GM18858 (cell line): ENCODE measurements around the gene SHQ1.
"Not testable (repeated sequence)": the region's sequence is repeated elsewhere in the genome, so short reads cannot be mapped to it uniquely, and the experiment has no call there.

Experiments
- ATAC-seq: cut with Tn5 transposase; IDR thresholded peaks from one replicate; pipeline ENCODE4 v1.9.1; 2021; ENCODE audit not compliant: unreplicated experiment

SHQ1 gene

DNA sequence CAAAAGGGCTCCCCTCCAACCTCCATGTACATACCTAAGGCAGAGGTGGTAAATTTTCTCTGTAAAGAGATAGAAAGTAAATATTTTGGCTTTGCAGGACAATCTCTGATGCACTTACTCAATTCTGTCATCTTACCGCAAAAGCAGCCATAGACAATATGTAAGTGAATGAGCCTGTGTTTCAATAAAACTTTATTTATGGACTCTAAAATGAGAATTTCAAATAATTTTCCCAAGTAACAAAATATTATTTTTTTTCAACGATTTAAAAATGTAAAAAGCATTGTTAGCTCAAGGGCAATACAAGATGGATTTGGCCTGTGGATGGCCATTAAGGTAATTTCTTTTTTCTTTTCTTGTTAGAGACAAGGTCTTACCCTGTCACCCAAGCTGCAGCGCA lies 44.7 kb downstream of the SHQ1 start:
- no peak for ATAC-seq

DNA sequence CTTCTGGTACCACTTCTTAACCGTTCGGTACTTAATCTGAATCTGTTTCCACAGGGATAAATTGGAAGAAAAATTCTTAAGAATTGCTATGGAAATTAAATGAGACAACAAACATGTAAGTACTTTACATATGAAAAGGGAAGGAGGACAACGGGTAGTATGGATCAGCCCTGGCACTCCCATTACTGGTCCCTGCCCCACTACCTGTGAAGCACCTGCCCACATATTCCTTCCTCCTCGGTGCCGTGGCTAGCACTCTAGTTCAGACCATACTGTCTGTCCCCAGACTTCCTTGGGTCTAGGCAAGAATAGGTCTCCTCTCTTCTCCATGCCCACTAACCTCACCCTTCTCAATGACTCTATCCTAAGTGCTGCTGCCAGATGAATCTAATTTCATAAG lies 46.2 kb downstream of the SHQ1 start:
- no peak for ATAC-seq

DNA sequence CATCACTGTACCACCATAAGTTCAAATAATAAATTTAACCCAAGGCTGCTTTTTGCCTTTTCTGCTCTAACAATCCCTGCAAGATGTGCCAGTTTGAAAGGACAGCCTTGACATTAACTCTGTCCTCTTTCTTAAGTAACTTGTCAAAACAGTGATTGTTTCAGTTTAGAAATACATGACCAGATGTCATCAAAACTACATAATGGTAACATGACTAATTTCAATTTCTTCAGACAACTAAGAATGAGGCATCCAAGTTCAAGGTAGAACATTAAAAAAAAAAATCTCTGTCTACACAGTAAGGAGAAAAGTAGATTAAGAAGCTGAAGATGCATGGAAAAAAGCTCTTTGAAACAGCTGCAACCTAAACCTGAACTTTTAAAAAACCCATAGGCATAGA lies 47.4 kb downstream of the SHQ1 start:
- no peak for ATAC-seq

DNA sequence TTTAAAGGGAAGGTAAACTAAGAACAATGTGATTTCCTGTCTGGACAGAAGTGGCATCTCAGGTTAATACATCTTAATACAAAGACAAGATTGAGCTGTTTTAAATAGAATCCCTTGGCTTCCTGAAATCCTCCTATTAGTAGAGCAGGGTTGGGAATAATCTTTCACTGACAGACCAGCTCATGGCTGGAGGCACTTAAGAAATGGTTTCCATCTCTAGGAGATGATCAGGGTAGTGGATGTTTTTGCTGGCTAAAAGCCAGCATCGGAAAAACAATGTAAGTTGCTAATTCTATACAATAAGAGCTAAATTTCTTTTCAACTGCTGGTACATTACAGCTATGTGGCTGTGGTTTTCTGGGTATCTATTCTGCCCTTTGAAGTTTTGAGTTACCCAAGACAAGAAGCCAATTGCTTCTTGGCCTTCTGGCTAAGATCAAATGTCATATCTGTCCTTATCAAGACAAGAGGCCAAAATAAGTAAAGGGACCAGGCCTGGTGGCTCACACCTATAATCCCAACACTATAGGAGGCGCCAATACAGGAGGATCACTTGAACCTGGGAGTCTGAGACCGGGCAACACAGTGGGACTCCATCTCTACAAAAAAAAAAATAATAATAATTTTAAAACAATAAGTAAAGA lies 49.6 kb downstream of the SHQ1 start:
- ATAC-seq: no peak

DNA sequence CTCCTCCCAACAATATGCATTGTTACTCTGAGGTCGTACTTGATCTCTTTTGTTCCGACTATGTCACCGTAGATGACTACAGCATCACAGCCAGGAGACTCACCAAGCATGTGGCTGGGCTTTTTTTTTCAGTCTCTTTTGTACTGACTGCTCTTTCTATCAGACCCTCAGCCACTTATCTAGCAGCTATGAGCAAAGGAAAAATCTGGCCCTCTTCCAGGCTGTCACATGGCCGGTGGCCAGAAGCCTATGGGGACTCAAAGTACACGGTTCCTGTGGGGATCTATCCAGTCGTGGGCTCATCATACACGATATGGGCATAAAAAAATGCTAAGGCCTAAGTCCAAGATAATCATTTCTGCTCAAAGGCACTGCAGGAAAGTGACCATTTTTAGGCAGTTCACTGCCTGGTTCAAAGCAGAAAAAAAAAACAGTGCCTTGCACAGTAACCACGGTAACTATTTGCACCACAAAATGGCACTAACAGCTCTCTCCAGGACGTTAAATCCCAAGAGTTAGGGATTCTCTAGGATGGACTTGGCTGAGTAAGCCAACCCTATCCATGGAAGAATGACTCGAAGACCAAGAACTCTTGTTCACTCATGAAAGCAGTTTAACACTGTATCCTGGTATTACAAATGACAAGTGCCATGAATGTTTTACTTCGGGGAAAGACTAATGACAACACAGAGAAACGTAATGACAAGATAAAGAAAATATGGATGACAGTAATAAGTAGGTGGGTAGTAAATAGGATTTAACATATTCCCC lies 50.3 kb downstream of the SHQ1 start:
- no peak for ATAC-seq

DNA sequence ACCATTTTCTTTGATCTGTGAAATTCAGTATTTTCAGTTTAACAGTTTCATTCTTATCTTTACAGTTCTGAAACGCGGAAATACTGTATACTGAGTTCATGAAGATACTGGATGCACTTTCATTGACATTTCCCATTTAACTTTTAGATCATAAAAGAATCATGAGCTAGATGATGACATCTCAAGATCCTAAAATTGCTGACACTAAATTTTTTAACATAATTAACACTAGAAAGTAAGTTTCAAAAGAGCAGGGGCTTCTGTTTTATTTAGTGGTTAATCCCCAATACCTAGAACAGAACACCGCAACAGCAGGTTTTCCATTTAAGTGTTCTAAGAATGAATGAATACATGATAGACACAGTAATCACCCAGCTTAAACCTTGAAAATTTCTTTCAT lies 54.2 kb downstream of the SHQ1 start:
- ATAC-seq: no peak

DNA sequence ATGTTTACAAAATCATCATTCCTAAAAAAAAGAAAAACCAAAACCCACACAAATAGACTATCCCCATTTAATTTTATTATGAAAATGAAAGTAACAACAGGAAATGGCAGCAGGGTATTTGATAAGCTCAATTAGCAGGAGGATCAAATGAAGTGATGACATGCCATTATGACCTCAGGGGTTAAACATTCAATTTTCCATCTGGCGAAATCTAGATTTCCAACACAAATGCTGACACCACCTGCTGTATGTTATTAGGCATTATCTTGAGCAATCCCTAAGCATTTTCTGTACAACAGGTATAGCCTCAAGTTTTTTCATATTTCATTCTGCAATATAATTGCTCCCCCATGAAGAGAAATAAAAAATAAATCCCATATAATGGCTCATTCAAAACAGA lies 57.1 kb downstream of the SHQ1 start:
- ATAC-seq: no peak

DNA sequence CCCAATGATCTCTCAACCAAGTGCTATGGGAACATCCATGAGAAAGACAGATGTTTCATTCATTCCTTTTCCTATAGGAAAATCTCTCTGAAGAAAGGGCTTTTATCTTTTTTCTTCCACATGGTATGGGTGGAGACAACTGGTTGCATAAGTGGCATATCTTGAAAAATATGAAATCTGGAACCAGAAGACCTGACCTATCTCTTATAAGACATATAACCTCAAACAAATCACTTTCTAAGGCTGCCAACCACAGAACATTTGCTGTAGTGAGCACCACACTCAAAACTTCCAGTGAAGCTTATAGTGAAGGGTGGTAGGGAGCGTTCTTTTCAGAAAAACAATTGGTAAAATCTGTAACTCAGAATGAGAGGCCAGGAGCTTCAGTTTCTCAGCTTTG lies 58.5 kb downstream of the SHQ1 start:
- ATAC-seq: no peak

DNA sequence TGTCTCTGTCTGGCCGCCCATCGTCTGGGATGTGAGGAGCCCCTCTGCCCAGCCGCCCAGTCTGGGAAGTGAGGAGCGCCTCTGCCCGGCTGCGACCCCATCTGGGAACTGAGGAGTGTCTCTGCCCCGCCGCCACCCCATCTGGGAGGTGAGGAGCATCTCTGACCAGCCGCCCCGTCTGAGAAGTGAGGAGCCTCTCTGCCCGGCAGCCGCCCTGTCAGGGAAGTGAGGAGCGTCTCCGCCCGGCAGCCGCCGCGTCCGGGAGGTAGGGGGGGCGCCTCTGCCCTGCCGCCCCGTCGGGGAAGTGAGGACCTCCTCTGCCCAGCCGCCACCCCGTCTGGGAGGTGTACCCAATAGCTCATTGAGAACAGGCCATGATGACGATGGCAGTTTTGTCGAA lies 60.0 kb downstream of the SHQ1 start:
- ATAC-seq: not testable (repeated sequence)

DNA sequence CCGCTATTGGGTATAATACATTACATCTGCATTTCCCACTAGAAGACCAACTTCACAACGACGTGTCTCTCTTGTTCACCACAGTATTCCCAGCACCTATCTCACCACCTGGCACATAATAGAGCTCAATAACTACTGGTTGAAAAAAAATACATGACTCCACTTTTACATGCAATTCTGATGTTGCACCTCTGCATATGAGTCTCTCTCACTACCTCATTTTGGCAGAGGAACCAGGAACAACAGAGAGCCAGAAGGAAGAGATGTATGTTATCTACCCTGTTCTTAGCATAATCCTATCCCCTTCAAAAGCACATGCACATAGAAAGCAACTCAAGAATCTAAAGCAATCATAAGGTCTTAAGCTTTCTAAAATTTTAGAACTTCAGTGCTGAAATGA lies 61.6 kb downstream of the SHQ1 start:
- ATAC-seq: no peak

DNA sequence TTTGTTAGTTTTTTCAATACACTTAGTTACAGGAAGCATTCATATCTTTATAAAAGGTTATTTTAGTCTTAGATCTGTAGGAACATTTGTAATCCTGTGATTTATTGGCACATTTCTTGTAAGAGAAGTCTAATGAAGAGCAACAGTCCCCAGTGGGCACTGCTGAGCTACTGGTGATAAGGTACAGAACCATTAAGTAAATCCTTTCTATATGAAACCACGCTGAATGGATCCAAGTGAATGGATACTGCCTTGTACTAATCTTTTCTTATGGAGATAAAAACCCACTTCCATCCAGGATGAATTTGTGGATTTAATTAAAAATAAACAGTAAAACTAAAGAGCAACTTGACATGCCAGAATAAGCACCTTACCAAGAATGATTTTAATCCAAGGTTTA lies 64.0 kb downstream of the SHQ1 start:
- no peak for ATAC-seq

DNA sequence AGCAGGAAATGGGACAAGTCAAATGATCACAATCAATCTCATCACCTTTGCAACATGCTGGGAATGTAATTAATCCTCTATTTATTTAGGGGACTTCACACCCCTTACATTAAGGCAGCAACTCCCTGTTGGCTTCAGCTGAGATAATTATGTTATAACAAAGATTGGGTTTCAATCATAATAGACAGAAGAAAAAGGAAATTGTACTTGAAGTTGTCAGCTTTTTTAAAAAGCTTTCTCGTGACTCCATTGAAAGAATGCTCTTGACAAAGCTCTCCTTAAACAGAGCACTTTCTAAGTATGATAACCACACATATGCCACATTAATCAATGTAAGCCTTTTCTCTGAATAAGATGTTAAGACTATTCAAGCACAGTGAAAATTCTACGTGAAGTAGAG lies 65.7 kb downstream of the SHQ1 start:
- ATAC-seq: no peak

DNA sequence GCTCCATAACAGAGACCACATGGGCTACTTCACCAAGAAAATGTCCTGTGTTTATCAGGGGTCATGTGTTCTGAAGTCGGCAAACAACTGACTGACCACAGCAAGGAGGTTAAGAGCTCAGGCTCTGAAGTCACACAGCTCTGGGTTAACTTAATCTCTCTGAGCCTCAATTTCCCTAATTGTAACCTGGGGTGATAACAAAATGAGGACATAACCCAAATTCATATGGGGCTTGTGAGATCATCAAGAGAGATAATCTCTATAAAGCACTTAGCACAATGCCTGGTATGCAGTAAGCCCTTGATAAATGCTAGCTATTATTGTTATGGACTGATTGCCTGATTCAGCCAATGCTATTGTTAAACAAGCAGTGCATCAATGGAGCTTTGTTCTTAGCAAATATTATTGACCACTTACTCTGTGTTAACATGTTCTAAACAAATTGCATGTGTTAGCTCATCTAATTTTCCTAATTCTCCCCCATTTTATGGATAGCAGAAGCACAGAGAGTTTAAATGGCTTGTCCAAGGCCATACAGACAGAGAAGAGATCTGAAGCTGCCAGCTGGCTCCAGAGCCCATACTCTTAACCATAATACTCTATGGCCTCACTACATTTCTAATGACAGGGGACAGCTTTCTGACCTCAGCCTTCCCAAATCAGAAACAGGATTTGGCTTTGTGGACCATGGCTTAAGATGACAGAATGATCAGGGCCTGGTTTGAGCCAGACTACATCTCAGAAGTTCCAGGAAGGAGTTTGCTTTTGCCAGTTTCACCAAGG lies 78.3 kb downstream of the SHQ1 start:
- no peak for ATAC-seq

DNA sequence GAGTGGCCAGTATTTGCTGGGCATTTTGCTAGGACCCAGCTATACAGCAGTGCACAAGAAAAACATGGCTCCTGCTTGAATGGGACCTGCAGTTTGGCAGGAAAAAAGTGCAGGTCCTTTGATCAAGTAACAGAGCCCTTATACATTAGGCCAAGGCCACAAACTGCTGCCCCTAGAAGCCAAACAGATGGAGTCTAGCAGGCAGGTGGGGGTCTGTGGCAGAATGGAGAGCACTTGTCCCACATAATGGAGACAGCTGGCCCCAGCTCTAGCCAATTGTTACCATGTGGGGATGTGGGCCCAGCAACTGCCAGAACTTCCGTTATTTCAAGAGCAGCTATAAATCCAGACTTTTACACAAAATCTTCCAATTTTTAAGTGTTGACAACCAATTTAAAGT lies 79.3 kb downstream of the SHQ1 start:
- ATAC-seq: no peak

DNA sequence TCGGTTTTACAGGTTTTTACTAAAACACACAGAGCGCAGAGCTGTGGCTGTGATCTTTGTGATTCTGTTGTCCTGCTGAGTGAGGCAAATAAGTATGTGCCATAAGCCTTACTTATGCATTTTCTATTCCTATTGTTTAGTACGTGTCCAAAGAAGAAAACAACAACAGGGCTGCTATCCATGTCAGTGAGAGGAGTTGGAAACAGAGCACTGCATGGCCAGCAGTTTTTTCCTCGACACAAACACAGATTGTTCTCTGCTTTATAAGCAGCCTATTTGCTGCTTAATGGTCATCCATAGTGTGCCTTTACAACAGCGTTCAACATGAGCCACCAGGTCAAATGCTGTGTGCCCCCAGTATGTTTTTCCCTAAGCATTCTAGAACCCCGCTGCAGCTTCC lies 79.8 kb downstream of the SHQ1 start:
- no peak for ATAC-seq

DNA sequence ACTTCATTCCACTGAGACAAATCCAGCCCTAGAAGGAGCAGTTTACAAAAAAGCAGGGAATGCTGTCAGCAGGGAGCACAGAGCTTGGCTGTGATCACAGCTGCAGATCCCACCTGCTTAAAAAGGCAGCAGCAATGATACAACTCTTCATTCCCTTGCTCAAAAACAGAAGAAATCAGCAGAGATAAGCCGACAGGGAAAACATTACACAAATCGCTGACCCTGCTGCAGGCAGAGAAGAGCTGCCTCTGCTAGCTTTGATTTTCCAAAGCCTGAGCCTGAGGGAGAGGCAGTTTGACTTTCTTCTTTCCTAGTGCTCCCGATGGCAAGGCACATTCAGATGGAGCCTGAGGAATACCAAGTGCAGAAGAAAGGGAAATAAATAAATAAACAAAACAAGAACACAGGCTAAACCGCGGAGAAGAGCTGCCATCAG lies 80.2 kb downstream of the SHQ1 start:
- no peak for ATAC-seq

DNA sequence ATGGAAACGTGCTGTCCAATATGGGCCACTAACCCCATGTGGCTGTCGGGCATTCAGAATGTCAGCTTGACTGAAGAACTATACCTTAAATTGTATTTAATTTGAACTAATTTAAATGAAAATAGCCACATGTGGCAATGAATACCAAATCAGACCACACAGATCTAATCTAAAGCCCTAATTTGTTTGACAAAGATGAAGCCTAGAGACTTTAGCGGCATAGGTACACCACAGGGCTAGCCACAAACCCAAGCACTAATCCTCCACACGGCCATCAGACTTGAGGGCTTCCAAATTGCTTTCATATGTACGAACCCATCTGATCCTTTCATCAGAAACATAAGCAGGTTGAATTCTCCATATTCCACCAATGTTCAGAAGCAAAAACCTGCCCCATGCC lies 81.4 kb downstream of the SHQ1 start:
- ATAC-seq: no peak

DNA sequence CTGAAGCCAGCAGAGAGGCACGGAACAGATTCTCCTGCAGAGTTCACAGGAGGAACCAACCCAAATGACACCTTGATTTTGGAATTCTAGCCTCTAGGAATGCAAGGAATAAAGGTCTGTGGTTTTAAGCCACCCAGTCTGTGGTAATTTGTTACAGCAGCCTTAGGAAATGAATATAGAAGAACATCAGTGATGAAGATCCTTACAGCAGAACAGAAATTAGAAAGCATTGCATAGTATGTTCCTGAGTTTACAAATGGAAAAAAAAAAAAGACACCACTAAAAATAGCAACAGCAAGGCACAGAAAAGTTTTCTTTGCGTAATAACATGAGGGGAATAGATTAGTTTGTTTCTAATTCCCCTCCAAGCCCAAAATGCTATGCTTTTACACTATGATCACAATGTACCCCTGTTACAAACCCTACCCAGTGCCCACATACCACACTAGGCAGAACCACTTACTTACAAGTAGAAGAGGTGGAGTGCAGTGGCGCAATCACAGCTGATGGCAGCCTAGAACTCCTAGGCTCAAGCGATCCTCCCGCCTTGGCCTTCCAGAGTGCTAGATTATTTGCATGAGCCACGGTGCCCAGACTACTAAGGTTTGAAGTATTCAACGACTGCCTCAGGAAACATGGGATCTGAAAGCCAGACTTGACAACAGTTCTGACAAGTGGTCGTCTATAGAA lies 84.3 kb downstream of the SHQ1 start:
- no peak for ATAC-seq

DNA sequence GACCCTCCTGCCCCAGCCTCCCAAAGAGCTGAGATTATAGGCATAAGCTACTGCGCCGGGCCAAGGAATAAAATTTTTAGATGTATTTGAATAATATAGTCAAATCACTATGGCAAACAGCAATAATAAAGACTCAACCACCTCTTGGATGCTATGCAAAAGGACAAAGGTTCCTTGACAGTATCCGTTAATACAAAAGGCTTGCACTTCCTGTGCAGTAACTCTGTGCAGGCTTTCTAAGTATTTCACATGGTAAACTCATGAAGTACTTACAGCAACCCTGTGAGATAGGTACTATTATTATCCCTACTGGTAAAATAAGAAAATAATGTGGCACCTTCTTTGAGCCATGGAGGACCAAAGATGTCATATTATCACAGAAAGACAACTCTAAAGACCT lies 86.8 kb downstream of the SHQ1 start:
- ATAC-seq: no peak

DNA sequence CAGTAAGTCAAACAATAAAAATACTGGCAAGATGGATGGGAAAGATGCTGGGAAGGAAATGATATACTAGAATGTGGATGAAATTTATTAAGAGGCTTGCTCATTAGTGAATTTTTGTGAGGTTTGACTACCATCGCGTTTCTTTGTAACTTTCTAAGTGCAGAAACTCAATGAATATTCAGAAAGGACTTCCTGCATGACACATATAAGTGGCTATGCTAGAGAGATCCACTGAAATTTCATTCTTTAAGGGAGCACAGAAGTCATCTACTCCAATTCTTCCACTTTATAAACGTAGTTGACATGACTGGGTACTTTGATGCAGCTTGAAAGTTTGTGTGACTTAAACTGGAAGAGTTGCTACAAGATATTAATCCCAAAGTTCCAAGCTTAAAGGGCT lies 88.0 kb downstream of the SHQ1 start:
- ATAC-seq: no peak

DNA sequence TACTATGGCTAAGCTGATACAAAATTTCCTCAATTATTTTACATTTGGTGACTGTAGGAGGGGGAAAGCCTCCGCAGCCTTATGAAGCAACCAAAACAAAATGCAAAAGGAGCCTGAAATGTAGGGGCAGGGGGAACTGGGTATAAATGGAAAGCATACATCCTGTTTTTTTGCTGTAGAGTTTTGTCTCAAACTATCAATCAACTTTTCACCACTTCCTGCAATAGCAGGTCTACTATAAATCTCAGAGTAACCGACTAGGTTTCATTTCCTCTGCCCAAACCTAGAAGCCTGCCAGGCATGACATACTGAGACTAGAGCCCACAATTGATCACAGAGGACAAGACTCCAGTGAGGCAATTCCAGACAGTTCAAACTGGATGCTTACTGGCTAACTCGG lies 91.3 kb downstream of the SHQ1 start:
- ATAC-seq: peak; percentile 100

DNA sequence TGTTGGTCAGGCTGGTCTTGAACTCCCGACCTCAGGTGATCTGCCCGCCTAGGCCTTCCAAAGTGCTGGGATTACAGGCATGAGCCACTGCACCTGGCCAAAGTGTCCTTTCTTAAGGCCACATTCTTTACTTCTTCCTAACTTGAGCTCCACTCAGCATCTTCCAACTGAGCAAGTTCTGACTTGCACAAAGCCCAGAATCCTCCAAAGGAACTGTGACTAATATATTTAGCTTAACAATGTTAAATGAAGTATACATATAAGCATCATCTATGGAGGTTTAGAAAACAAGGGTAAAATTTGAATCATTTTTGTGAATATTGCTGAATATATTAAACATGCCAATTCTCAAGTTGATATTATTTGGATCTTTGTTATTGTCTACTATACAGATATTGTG lies 93.7 kb downstream of the SHQ1 start:
- ATAC-seq: no peak
